ENCODE measurements around the gene ZACN. TPM values are rescaled to one million over a fixed set of nuclear protein-coding genes. Genes with fewer than 3 reads are reported as not detected.

Gene ZACN
- polyA plus RNA-seq, 2 of the 4 experiments (the other 2 are of a cell fraction) = 0.12 to 0.30 TPM

DNA sequence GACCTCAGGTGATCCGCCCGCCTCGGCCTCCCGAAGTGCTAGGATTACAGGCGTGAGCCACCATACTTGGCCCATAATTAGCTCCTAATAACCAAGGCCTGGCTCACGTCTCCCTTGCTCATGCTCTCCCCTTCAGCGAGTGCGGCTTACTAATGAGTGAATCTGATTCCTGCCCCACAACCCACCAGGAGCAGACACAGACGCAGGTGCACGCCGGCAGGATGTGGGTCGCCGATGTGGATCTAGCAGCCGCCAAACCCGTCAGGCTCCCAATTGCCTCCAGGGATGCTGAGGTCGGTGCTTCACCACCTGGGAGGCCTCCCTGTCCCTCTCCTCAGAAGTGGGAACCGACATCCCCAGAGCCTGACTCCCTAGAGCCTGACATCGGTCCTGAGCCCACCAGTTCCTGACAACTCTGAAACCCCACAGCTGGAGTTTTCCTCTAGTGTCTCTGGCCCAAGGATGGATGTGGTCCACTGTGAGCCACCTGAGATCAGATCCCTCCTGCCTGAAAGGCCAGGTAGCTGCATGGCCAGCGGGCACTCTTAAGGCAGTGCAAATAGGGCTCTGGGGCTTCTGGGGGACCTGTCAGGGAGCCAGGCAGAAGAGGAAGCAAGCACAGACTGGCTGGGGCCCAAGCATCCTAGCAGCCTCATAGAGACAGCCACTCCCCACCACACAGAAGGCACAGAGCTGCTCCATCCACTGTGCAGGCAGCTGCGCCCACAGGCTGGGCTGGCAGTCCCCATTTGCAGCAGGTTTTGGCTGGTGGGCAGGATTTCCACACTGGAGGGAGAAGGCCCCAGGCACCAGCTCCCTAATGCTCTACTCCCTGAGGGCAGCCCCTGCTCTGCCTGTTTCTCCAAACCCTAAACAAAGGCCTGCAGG lies 13.8 kb downstream of the ZACN start (continued):
- TF ChIP-seq TFCP2L1 (CRISPR knock-in tag; IDR thresholded peaks at IDR 0.05) (no peak), BHLHE40 (IDR thresholded peaks at IDR 0.05; ENCODE audit: low read depth, low read length) (no peak)
- TF ChIP-seq, protein P1, sequence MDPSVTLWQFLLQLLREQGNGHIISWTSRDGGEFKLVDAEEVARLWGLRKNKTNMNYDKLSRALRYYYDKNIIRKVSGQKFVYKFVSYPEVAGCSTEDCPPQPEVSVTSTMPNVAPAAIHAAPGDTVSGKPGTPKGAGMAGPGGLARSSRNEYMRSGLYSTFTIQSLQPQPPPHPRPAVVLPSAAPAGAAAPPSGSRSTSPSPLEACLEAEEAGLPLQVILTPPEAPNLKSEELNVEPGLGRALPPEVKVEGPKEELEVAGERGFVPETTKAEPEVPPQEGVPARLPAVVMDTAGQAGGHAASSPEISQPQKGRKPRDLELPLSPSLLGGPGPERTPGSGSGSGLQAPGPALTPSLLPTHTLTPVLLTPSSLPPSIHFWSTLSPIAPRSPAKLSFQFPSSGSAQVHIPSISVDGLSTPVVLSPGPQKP (IDR thresholded peaks at IDR 0.05; ENCODE audit: low read depth, low read length) = no peak

DNA sequence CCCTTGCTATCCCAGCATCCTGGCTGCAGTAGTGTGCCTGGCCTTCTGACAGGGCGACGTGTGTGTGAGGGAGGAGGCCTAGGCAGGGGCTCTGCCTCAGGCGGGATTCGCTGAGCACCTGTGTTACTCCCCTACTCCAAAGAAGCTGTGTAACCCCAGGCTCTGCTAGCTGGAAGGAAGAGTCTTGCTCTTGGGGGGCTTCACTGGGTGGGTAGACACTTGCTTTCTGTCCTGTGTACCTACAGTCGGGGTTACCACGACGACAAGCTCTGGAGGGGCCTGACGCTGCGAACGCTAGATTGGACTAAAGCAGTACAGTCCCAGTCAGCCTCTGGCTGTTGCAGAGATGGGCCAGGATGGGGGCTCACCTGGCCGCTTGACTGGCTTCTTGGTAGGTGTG lies 15.1 kb downstream of the ZACN start:
- DNase-seq (ENCODE audit: low read depth in 1 of 2, low spot score in 1 of 2) (no peak), ATAC-seq (no peak), FAIRE-seq (no peak)
- Histone ChIP-seq H3K27ac (no peak overlapping the region), H3K4me1 (no peaks in the 10 kb centered on the region), H3K4me2 (no peak overlapping the region), H3K9me3 (no peaks in the 10 kb centered on the region), H3K4me3 (no peak overlapping the region)
- TF ChIP-seq ZSCAN20 (CRISPR knock-in tag; IDR thresholded peaks at IDR 0.05) (no peak), NFE2L2 (conservative IDR thresholded peaks at IDR 0.05; ENCODE audit: low read length) (no peak), EHMT2 (IDR thresholded peaks at IDR 0.05; ENCODE audit: low read depth) (no peak), ZC3H11A (IDR thresholded peaks at IDR 0.05) (no peak), HOXB13 (CRISPR knock-in tag; IDR thresholded peaks at IDR 0.05; ENCODE audit: low read depth) (no peak), HOXA7 (CRISPR knock-in tag; IDR thresholded peaks at IDR 0.05) (no peak), GATA3 (IDR thresholded peaks at IDR 0.05; ENCODE audit: borderline replicate concordance) (no peak), TFCP2L1 (CRISPR knock-in tag; IDR thresholded peaks at IDR 0.05) (no peak), ZNF302 (CRISPR knock-in tag; IDR thresholded peaks at IDR 0.05) (no peak), CHD4 (IDR thresholded peaks at IDR 0.05; ENCODE audit: borderline replicate concordance) (no peak), EHF (CRISPR knock-in tag; IDR thresholded peaks at IDR 0.05) (no peak), FOSB (CRISPR knock-in tag; IDR thresholded peaks at IDR 0.05) (no peak), NPAS2 (CRISPR knock-in tag; IDR thresholded peaks at IDR 0.05; ENCODE audit: borderline replicate concordance) (no peak), FOXS1 (CRISPR knock-in tag; IDR thresholded peaks at IDR 0.05) (no peak), MAZ (IDR thresholded peaks at IDR 0.05; ENCODE audit: borderline replicate concordance, low read depth, low read length) (no peak), KDM5A (IDR thresholded peaks at IDR 0.05) (no peak)
- CTCF ChIA-PET = interaction anchor here (0.6 to 3.4 kb wide), 6 partner anchors 10 to 189 kb away, joined by 3 to 12 read pairs (median 8); partner anchors contain the start of genes EXOC7 and MRPL38
- POLR2A ChIA-PET = no interaction called here
- WGBS (ENCODE audit: missing lambda C conversion rate) = 97% methylated on average over 11 of the region's 11 CpGs

DNA sequence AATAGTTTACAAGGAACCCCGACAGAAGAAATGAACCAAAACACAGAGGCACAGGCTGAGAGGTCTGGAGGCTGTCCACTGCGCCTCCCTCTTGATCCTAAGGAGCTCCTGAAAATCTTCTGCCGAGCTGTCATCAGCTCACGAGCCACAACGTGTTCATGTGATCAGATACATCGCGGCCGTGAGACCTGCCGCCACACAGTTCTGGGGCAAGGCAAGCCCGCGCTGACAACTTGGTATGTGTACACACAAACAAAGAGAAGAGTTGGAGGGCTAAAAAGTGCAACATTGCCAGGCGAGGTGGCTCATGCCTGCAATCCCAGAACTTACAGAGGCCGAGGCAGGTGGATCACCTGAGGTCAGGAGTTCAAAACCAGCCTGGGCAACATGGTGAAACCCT lies 17.0 kb downstream of the ZACN start:
- Histone ChIP-seq H3K4me2 (no peak overlapping the region), H3K4me1 (no peaks in the 10 kb centered on the region), H3K27ac (no peak overlapping the region), H3K4me3 (no peak overlapping the region), H3K9me3 (no peaks in the 10 kb centered on the region)
- CTCF ChIA-PET = interaction anchor here (0.6 to 2.4 kb wide), 11 partner anchors 8 to 1738 kb away, joined by 3 to 10 read pairs (median 4); partner anchors contain the start of gene EXOC7
- WGBS (ENCODE audit: missing lambda C conversion rate) = 96% methylated on average over 13 of the region's 13 CpGs
- TF ChIP-seq GATA3 (IDR thresholded peaks at IDR 0.05; ENCODE audit: borderline replicate concordance) (no peak), NFE2L2 (conservative IDR thresholded peaks at IDR 0.05; ENCODE audit: low read length) (no peak), CBX2 (IDR thresholded peaks at IDR 0.05; ENCODE audit: borderline replicate concordance, low read depth) (no peak), ZNF302 (CRISPR knock-in tag; IDR thresholded peaks at IDR 0.05) (no peak), FOSL2 (IDR thresholded peaks at IDR 0.05) (no peak), FOSL2 (CRISPR knock-in tag; IDR thresholded peaks at IDR 0.05) (no peak), MAFK (IDR thresholded peaks at IDR 0.05; ENCODE audit: partially characterized antibody) (no peak), MAZ (IDR thresholded peaks at IDR 0.05; ENCODE audit: borderline replicate concordance, low read depth, low read length) (no peak), MYC (IDR thresholded peaks at IDR 0.05; ENCODE audit: borderline replicate concordance, low read length) (no peak), SREBF2 (IDR thresholded peaks at IDR 0.05) (no peak), JUNB (IDR thresholded peaks at IDR 0.05) (no peak)
- TF ChIP-seq, protein P2, sequence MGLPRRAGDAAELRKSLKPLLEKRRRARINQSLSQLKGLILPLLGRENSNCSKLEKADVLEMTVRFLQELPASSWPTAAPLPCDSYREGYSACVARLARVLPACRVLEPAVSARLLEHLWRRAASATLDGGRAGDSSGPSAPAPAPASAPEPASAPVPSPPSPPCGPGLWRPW (IDR thresholded peaks at IDR 0.05) = no peak
- no peak for DNase-seq (ENCODE audit: low read depth in 1 of 2, low spot score in 1 of 2)
- ATAC-seq = no peak
- no peak for FAIRE-seq
- POLR2A ChIA-PET = interaction anchor here (1.5 kb wide), 1 partner anchor 16 kb away, joined by 4 read pairs; the partner anchor contains the start of gene ZACN
